HAP-1 (cell line): ENCODE data around the gene ZMAT5.

Experiments used
- DNase-seq, 2 experiments: peaks; one replicate each; pipeline ENCODE4 v3.0.0-alpha.2; 2016 to 2020; ENCODE audit warnings: low spot score in 2 of 2
- H3K27me3 ChIP-seq: fragments of 250-450 bp; sonication (Bioruptor Pico); 2 replicates; pipeline ENCODE4 v1.5.1; 2020; ENCODE audit warnings: low read depth, mild to moderate bottlenecking, moderate library complexity
- H3K36me3 ChIP-seq: fragments of 250-450 bp; sonication (Bioruptor Pico); replicated peaks from 2 replicates; pipeline ENCODE4 v1.5.1; 2020; ENCODE audit warnings: mild to moderate bottlenecking
- H3K4me1 ChIP-seq: fragments of 250-450 bp; sonication (Bioruptor Pico); 2 replicates; pipeline ENCODE4 v1.5.1; 2020; ENCODE audit warnings: mild to moderate bottlenecking
- H3K4me3 ChIP-seq: fragments of 250-450 bp; sonication (Bioruptor Pico); 2 replicates; pipeline ENCODE4 v1.5.1; 2020; ENCODE audit warnings: mild to moderate bottlenecking, moderate library complexity
- H3K9me3 ChIP-seq: fragments of 250-450 bp; sonication (Bioruptor Pico); 2 replicates; pipeline ENCODE4 v1.5.1; 2020; ENCODE audit warnings: mild to moderate bottlenecking, moderate library complexity
- in situ Hi-C: fragments of 300-500 bp; cut with MboI; formaldehyde crosslinking; loops from 3 replicates; pipeline ENCODE4 v1.14.3; 2020; ENCODE audit warnings: low sequenced_read_pairs, inconsistent platforms, mixed read lengths

The ZMAT5 gene

GRCh38 chr22:29766632-29767170 lies at the start of gene ZMAT5:
TSS of gene ZMAT5 (minus strand) at chr22:29767007. CDS start at chr22:29748544, 18,463 bp downstream.
- Histone ChIP-seq H3K9me3 (no peaks in the 10 kb centered on the region), H3K4me1 (peaks cover 13% of the 10 kb centered on the region), H3K4me3 (peak within 1 kb of the TSS; percentile 75), H3K27me3 (no peaks in the 10 kb centered on the region), H3K36me3 (peaks cover 27% of the 10 kb centered on the region)
- peak; percentile 97 to 99 for DNase-seq
- in situ Hi-C loops: no loop called here

- H3K9me3 ChIP-seq: no peaks in the 10 kb centered on the region
- no peaks in the 10 kb centered on the region for H3K4me1 ChIP-seq
- in situ Hi-C loops: loop anchor here (10.0 kb wide), 1 partner anchor 188 kb away; no protein-coding TSS in a partner anchor
- peaks cover 71% of the 10 kb centered on the region for H3K36me3 ChIP-seq
- no peak overlapping the region for H3K4me3 ChIP-seq
- no peaks in the 10 kb centered on the region for H3K27me3 ChIP-seq
- no peak for DNase-seq
Measured at GRCh38 chr22:29816539-29816938, 49.7 kb upstream of the ZMAT5 start.

GRCh38 chr22:29816128-29816527 lies 49.3 kb upstream of the ZMAT5 start:
- H3K4me3 ChIP-seq: no peak overlapping the region
- no peak for DNase-seq
- H3K27me3 ChIP-seq: no peaks in the 10 kb centered on the region
- H3K36me3 ChIP-seq: peaks cover 67% of the 10 kb centered on the region
- no peaks in the 10 kb centered on the region for H3K9me3 ChIP-seq
- in situ Hi-C loops: loop anchor here (10.0 kb wide), 1 partner anchor 189 kb away; no protein-coding TSS in a partner anchor
- H3K4me1 ChIP-seq: no peaks in the 10 kb centered on the region

- Histone ChIP-seq H3K27me3 (no peaks in the 10 kb centered on the region), H3K4me1 (no peaks in the 10 kb centered on the region), H3K9me3 (no peaks in the 10 kb centered on the region), H3K36me3 (peaks cover 65% of the 10 kb centered on the region), H3K4me3 (no peak overlapping the region)
- no peak for DNase-seq
- in situ Hi-C loops: loop anchor here (10.0 kb wide), 1 partner anchor 189 kb away; no protein-coding TSS in a partner anchor
Measured at GRCh38 chr22:29815580-29815979, 48.8 kb upstream of the ZMAT5 start.

GRCh38 chr22:29814003-29814402 lies 47.2 kb upstream of the ZMAT5 start:
- peaks cover 60% of the 10 kb centered on the region for H3K36me3 ChIP-seq
- DNase-seq: no peak
- no peaks in the 10 kb centered on the region for H3K4me1 ChIP-seq
- no peaks in the 10 kb centered on the region for H3K9me3 ChIP-seq
- no peak overlapping the region for H3K4me3 ChIP-seq
- no peaks in the 10 kb centered on the region for H3K27me3 ChIP-seq
- in situ Hi-C loops: loop anchor here (10.0 kb wide), 1 partner anchor 191 kb away; no protein-coding TSS in a partner anchor

GRCh38 chr22:29813563-29813962 lies 46.8 kb upstream of the ZMAT5 start:
- Histone ChIP-seq H3K36me3 (peaks cover 61% of the 10 kb centered on the region), H3K9me3 (no peaks in the 10 kb centered on the region), H3K4me1 (no peaks in the 10 kb centered on the region), H3K4me3 (no peak overlapping the region), H3K27me3 (no peaks in the 10 kb centered on the region)
- in situ Hi-C loops: loop anchor here (10.0 kb wide), 1 partner anchor 191 kb away; no protein-coding TSS in a partner anchor
- no peak for DNase-seq

GRCh38 chr22:29813126-29813525 lies 46.3 kb upstream of the ZMAT5 start:
- peaks cover 62% of the 10 kb centered on the region for H3K36me3 ChIP-seq
- no peak for DNase-seq

GRCh38 chr22:29811377-29811776 lies 44.6 kb upstream of the ZMAT5 start:
- H3K4me1 ChIP-seq: no peaks in the 10 kb centered on the region
- in situ Hi-C loops: loop anchor here (10.0 kb wide), 1 partner anchor 193 kb away; no protein-coding TSS in a partner anchor
- no peak overlapping the region for H3K4me3 ChIP-seq
- H3K27me3 ChIP-seq: no peaks in the 10 kb centered on the region
- DNase-seq: no peak
- H3K9me3 ChIP-seq: no peaks in the 10 kb centered on the region
- H3K36me3 ChIP-seq: peaks cover 72% of the 10 kb centered on the region

More at GRCh38 chr22:29813126-29813525, 46.3 kb upstream of the ZMAT5 start:
- in situ Hi-C loops: loop anchor here (10.0 kb wide), 1 partner anchor 192 kb away; no protein-coding TSS in a partner anchor
- Histone ChIP-seq H3K9me3 (no peaks in the 10 kb centered on the region), H3K4me3 (no peak overlapping the region), H3K4me1 (no peaks in the 10 kb centered on the region), H3K27me3 (no peaks in the 10 kb centered on the region)

- Histone ChIP-seq H3K4me1 (no peaks in the 10 kb centered on the region), H3K36me3 (peaks cover 72% of the 10 kb centered on the region), H3K27me3 (no peaks in the 10 kb centered on the region), H3K9me3 (no peaks in the 10 kb centered on the region), H3K4me3 (no peak overlapping the region)
- in situ Hi-C loops: loop anchor here (10.0 kb wide), 1 partner anchor 195 kb away; no protein-coding TSS in a partner anchor
- no peak for DNase-seq
Measured at GRCh38 chr22:29810216-29810615, 43.4 kb upstream of the ZMAT5 start.

- no peaks in the 10 kb centered on the region for H3K27me3 ChIP-seq
- no peaks in the 10 kb centered on the region for H3K9me3 ChIP-seq
- DNase-seq: no peak
- in situ Hi-C loops: no loop called here
- peaks cover 73% of the 10 kb centered on the region for H3K36me3 ChIP-seq
- no peaks in the 10 kb centered on the region for H3K4me1 ChIP-seq
- no peak overlapping the region for H3K4me3 ChIP-seq
Measured at GRCh38 chr22:29806196-29806595, 39.4 kb upstream of the ZMAT5 start.

GRCh38 chr22:29804985-29805384 lies 38.2 kb upstream of the ZMAT5 start:
- no peak for DNase-seq
- Histone ChIP-seq H3K4me3 (no peak overlapping the region), H3K9me3 (no peaks in the 10 kb centered on the region), H3K27me3 (no peaks in the 10 kb centered on the region), H3K4me1 (no peaks in the 10 kb centered on the region), H3K36me3 (peaks cover 79% of the 10 kb centered on the region)
- in situ Hi-C loops: no loop called here

GRCh38 chr22:29803190-29803589 lies 36.4 kb upstream of the ZMAT5 start:
- DNase-seq: no peak
- in situ Hi-C loops: no loop called here
- Histone ChIP-seq H3K36me3 (peaks cover 88% of the 10 kb centered on the region), H3K4me1 (no peaks in the 10 kb centered on the region), H3K27me3 (no peaks in the 10 kb centered on the region), H3K4me3 (no peak overlapping the region), H3K9me3 (no peaks in the 10 kb centered on the region)

- Histone ChIP-seq H3K9me3 (no peaks in the 10 kb centered on the region), H3K4me3 (no peak overlapping the region), H3K36me3 (peaks cover 83% of the 10 kb centered on the region), H3K27me3 (no peaks in the 10 kb centered on the region), H3K4me1 (no peaks in the 10 kb centered on the region)
- DNase-seq: no peak
- in situ Hi-C loops: no loop called here
Measured at GRCh38 chr22:29801796-29802195, 35.0 kb upstream of the ZMAT5 start.

GRCh38 chr22:29801153-29801552 lies 34.3 kb upstream of the ZMAT5 start:
- in situ Hi-C loops: no loop called here

More at GRCh38 chr22:29801153-29801552, 34.3 kb upstream of the ZMAT5 start:
- Histone ChIP-seq H3K4me1 (no peaks in the 10 kb centered on the region), H3K9me3 (no peaks in the 10 kb centered on the region), H3K36me3 (peaks cover 79% of the 10 kb centered on the region), H3K27me3 (no peaks in the 10 kb centered on the region), H3K4me3 (no peak overlapping the region)
- DNase-seq: no peak
